K562 (cell line): Measurements from ENCODE around the gene OR51I1. TPM values are rescaled to one million over a fixed set of nuclear protein-coding genes. Genes with fewer than 3 reads are reported as not detected.

Experiments used
- ATAC-seq: fragments of 200-7000 bp; cut with Tn5 transposase; 3 replicates; pipeline ENCODE4 v1.9.1; 2020; ENCODE audit warnings: moderate library complexity
- Bru-seq: library from RNA; stranded (reverse); fragments of 400-500 nt; gene quantifications from one replicate; lab custom pipeline; 2021; lab: Mats Ljungman, UMichigan
- BruChase-seq, 2 experiments: library from RNA; stranded (reverse); fragments of 400-500 nt; gene quantifications; one replicate each; lab custom pipeline; 2021; lab: Mats Ljungman, UMichigan
- BruUV-seq: library from RNA; stranded (reverse); fragments of 400-500 nt; replicated peaks from 2 replicates; lab custom pipeline; 2021; lab: Mats Ljungman, UMichigan
- CTCF ChIA-PET: fragments of 300-600 bp; formaldehyde crosslinking; extraction: SDS; loops from one replicate; lab custom pipeline; 2021; ENCODE audit warnings: low intra/inter-chr PET ratio; lab: Yijun Ruan, JAX
- POLR2A ChIA-PET: fragments of 300-600, 350-650 bp; sonication (Branson Sonifier 250); formaldehyde crosslinking; extraction: SDS; loops from one replicate; lab custom pipeline; 2021; ENCODE audit warnings: antibody characterized with exemption, inconsistent platforms; lab: Yijun Ruan, JAX
- DNase-seq, 4 experiments: peaks; one replicate each; pipeline versions ENCODE4 v3.0.0 to v3.0.0-alpha.2; 2011 to 2018; ENCODE audit warnings: low spot score in 3 of 4, mixed read lengths in 3 of 4; ENCODE audit errors: extremely low read depth in 1 of 4
- FAIRE-seq: peaks from 2 replicates; lab custom pipeline; 2011; peaks lifted over from hg19 to GRCh38; lab: Jason Lieb, UNC
- H2AFZ ChIP-seq: 2 replicates; pipeline ENCODE4 v1.6.0; 2011; ENCODE audit warnings: low read depth, low read length, control low read depth, inconsistent platforms
- H3K27ac ChIP-seq: fragments of 200-600 bp; 3 replicates; pipeline ENCODE4 v1.8.0; 2011; ENCODE audit warnings: low read depth, mild to moderate bottlenecking, control low read depth, inconsistent platforms, low read length, moderate library complexity, mixed read lengths; ENCODE audit errors: extremely low read depth
- H3K27me3 ChIP-seq, 2 experiments: fragments of 300-600 bp in 1 of 2; 2 replicates in 1 of 2; 3 replicates in 1 of 2; pipeline versions ENCODE4 v1.6.0 to v1.8.0; 2011; ENCODE audit warnings: inconsistent platforms in 2 of 2, low read length in 2 of 2, mild to moderate bottlenecking in 1 of 2, mixed read lengths in 1 of 2, moderate library complexity in 1 of 2; ENCODE audit not compliant: control insufficient read depth in 2 of 2, insufficient read depth in 2 of 2
- H3K36me3 ChIP-seq: fragments of 300-600 bp; 3 replicates; pipeline ENCODE4 v1.8.0; 2011; ENCODE audit warnings: mild to moderate bottlenecking, low read length, inconsistent platforms; ENCODE audit not compliant: control insufficient read depth, insufficient read depth
- H3K4me1 ChIP-seq, 2 experiments: fragments of 200-600 bp in 1 of 2; replicated peaks in 1 of 2; 2 replicates in 1 of 2; 3 replicates in 1 of 2; pipeline versions ENCODE4 v1.5.1 to v1.8.0; 2011; ENCODE audit warnings: inconsistent platforms in 2 of 2, low read length in 2 of 2, mild to moderate bottlenecking in 1 of 2, mixed read lengths in 1 of 2, moderate library complexity in 1 of 2; ENCODE audit not compliant: control insufficient read depth in 2 of 2, insufficient read depth in 2 of 2
- H3K4me2 ChIP-seq: 2 replicates; pipeline ENCODE4 v1.6.1; 2011; ENCODE audit warnings: low read length, control low read depth, inconsistent platforms, mixed read lengths; ENCODE audit not compliant: insufficient read depth
- H3K4me3 ChIP-seq: fragments of 200-600 bp; sonication (generic), shearing (Covaris generic); 2 replicates; pipeline ENCODE4 v1.5.1; 2016; ENCODE audit warnings: control low read depth, inconsistent platforms
- H3K79me2 ChIP-seq: fragments of 200-600 bp; 3 replicates; pipeline ENCODE4 v1.8.0; 2011; ENCODE audit warnings: low read length, inconsistent platforms; ENCODE audit not compliant: control insufficient read depth, insufficient read depth
- H3K9ac ChIP-seq, 2 experiments: 2 replicates each; pipeline versions ENCODE4 v1.6.0 to v1.6.1; 2011; ENCODE audit warnings: low read depth in 2 of 2, low read length in 2 of 2, control low read depth in 1 of 2, inconsistent platforms in 1 of 2, mild to moderate bottlenecking in 1 of 2, mixed read lengths in 1 of 2; ENCODE audit not compliant: insufficient read depth in 1 of 2
- H3K9me1 ChIP-seq: one replicate; pipeline ENCODE4 v1.6.0; 2011; ENCODE audit warnings: inconsistent platforms, mild to moderate bottlenecking, low read length, moderate library complexity; ENCODE audit not compliant: control insufficient read depth, insufficient read depth
- H3K9me3 ChIP-seq: replicated peaks from 2 replicates; pipeline ENCODE4 v1.5.1; 2011; ENCODE audit warnings: low read depth, low read length, inconsistent platforms; ENCODE audit not compliant: control insufficient read depth, insufficient read depth
- H4K20me1 ChIP-seq: replicated peaks from 2 replicates; pipeline ENCODE4 v1.6.1; 2011; ENCODE audit warnings: low read length, inconsistent platforms, mixed read lengths; ENCODE audit not compliant: control insufficient read depth, insufficient read depth
- PPARD ChIP-seq: fragments of 250-450 bp; sonication (Bioruptor Pico); IDR thresholded peaks from 2 replicates; pipeline ENCODE4 v1.8.0; 2022; ENCODE audit warnings: inconsistent platforms, mild to moderate bottlenecking, moderate library complexity
- RBFOX2 ChIP-seq: fragments of 200-400 bp; formaldehyde crosslinking; IDR thresholded peaks from 2 replicates; pipeline ENCODE4 v1.6.1; 2017; ENCODE audit warnings: low read depth, mild to moderate bottlenecking, low read length, moderate library complexity
- SMAD1 ChIP-seq: fragments of 150-350 bp; IDR thresholded peaks from 2 replicates; pipeline ENCODE4 v1.6.1; 2014; ENCODE audit warnings: low read length, low read depth; ENCODE audit not compliant: partially characterized antibody
- TAL1 ChIP-seq: fragments of 450-650 bp; IDR thresholded peaks from 2 replicates; pipeline ENCODE4 v1.6.1; 2016; ENCODE audit warnings: mild to moderate bottlenecking
- ZNF354B ChIP-seq: fragments of 250-450 bp; sonication (Bioruptor Pico); IDR thresholded peaks from 2 replicates; pipeline ENCODE4 v1.4.0; 2020
- ZNF444 ChIP-seq: fragments of 250-450 bp; sonication (Bioruptor Pico); IDR thresholded peaks from 2 replicates; pipeline ENCODE4 v1.4.0; 2020; ENCODE audit warnings: mild to moderate bottlenecking, moderate library complexity
- WGBS: fragments of 100-300 bp; shearing (Covaris generic); methylation state at CpG from one replicate; pipeline ENCODE4 v1.1.6; 2016; ENCODE audit warnings: low coverage, mixed read lengths; ENCODE audit not compliant: insufficient coverage; ENCODE audit errors: missing lambda C conversion rate; 5-methylcytosine and 5-hydroxymethylcytosine counted together
- in situ Hi-C: fragments of 300-500 bp; cut with MboI; formaldehyde crosslinking; loops from 4 replicates; pipeline ENCODE4 v1.15.0; 2018; ENCODE audit warnings: inconsistent platforms, mixed read lengths
- intact Hi-C: fragments of 100-400 bp; cut with micrococcal nuclease; formaldehyde crosslinking; loops from 2 replicates; pipeline ENCODE4 v1.14.2; 2022
- long read RNA-seq, 3 experiments: library from polyadenylated mRNA in 2 of 3; library from RNA in 1 of 3; unstranded in 2 of 3; stranded (forward) in 1 of 3; transcript quantifications; one replicate each; pipeline ENCODE4 v2.0.0, GENCODE V29; 2019 to 2022
- polyA minus RNA-seq, 3 experiments: library from RNA; depleted of rRNA, polyadenylated mRNA; stranded (reverse); fragments of >200 nt; gene quantifications; 2 replicates each; pipeline ENCODE4 v1.2.3, GENCODE V29; 2011
- polyA plus RNA-seq, 8 experiments: library from polyadenylated mRNA; depleted of rRNA in 4 of 8; stranded (reverse) in 5 of 8; unstranded in 3 of 8; fragments of >200 nt; fragmentation: Nextera tagmentation in 2 of 8; fragmentation: Illumina TruSeq in 1 of 8; extraction: Ambion mirVana in 2 of 8; extraction: Trizol in 1 of 8; gene quantifications; 2 replicates each; pipeline versions ENCODE4 v1.2.1 to v1.2.3, GENCODE V29; 2011 to 2014; ENCODE audit warnings: inconsistent platforms in 1 of 8, missing spikeins in 1 of 8
- total RNA-seq, 7 experiments: library from RNA; depleted of rRNA in 6 of 7; stranded (reverse); fragments of >200 nt in 6 of 7; fragmentation: Illumina TruSeq in 2 of 7; extraction: Trizol in 2 of 7; gene quantifications; 2 replicates each; pipeline versions ENCODE4 v1.2.1 to v1.2.3, GENCODE V29; 2011 to 2021; ENCODE audit warnings: low replicate concordance in 1 of 7
- TF ChIP-seq, protein P1 (sequence below): fragments of 250-450 bp; sonication (Bioruptor Pico); IDR thresholded peaks from 2 replicates; pipeline ENCODE4 v1.9.0; 2021; ENCODE audit warnings: mild to moderate bottlenecking, inconsistent platforms

The OR51I1 gene, protein sequence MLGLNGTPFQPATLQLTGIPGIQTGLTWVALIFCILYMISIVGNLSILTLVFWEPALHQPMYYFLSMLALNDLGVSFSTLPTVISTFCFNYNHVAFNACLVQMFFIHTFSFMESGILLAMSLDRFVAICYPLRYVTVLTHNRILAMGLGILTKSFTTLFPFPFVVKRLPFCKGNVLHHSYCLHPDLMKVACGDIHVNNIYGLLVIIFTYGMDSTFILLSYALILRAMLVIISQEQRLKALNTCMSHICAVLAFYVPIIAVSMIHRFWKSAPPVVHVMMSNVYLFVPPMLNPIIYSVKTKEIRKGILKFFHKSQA
- 151 and 336 TPM in 2 replicates for total RNA-seq (2011; cell fraction: chromatin; rRNA removed; ENCODE audit: low replicate concordance)
- 55.7 and 118 TPM in 2 replicates for total RNA-seq (2011; cell fraction: nucleolus; rRNA removed)
- 327 and 596 TPM in 2 replicates for total RNA-seq (2011; cell fraction: nucleoplasm; rRNA removed)
- total RNA-seq (2014; rRNA removed) (5.2 and 5.8 TPM in 2 replicates), total RNA-seq (2014; rRNA removed; fragmentation: Illumina TruSeq; extraction: Trizol) (11.0 and 16.5 TPM in 2 replicates), total RNA-seq (2015; rRNA removed; fragmentation: Illumina TruSeq; extraction: Trizol) (8.2 and 8.9 TPM in 2 replicates), total RNA-seq (2021) (6.6 and 7.2 TPM in 2 replicates), polyA plus RNA-seq (2011; rRNA removed) (2.8 and 5.7 TPM in 2 replicates), polyA plus RNA-seq (2014; fragmentation: Illumina TruSeq; extraction: Trizol) (2.6 TPM in 2 replicates), polyA plus RNA-seq (2014; fragmentation: Nextera tagmentation; extraction: Ambion mirVana) (1 to 10 TPM in 1 of 2 experiments, under 1 TPM in 1; 0.42 to 1.4 TPM), polyA plus RNA-seq (2014; rRNA removed) (1.8 and 1.9 TPM in 2 replicates), polyA minus RNA-seq (2011; rRNA and poly(A)+ RNA removed) (168 and 311 TPM in 2 replicates), Bru-seq, nascent RNA (percentile 90 among the genes with signal in this experiment), BruChase-seq, experiment 1, labeled RNA remaining after a 2-hour chase (percentile 91 among the genes with signal in this experiment), BruChase-seq, experiment 2, labeled RNA remaining after a 6-hour chase (percentile 88 among the genes with signal in this experiment)
- polyA plus RNA-seq (2011; cell fraction: cytosol; rRNA removed): 1.4 and 2.2 TPM in 2 replicates
- 44.8 and 45.8 TPM in 2 replicates for polyA plus RNA-seq (2011; cell fraction: nucleus; rRNA removed)
- polyA plus RNA-seq (2012): 0.53 and 1.0 TPM in 2 replicates
- 4.9 and 6.2 TPM in 2 replicates for polyA minus RNA-seq (2011; cell fraction: cytosol; rRNA and poly(A)+ RNA removed)
- 284 and 414 TPM in 2 replicates for polyA minus RNA-seq (2011; cell fraction: nucleus; rRNA and poly(A)+ RNA removed)
- long read RNA-seq, experiment 1: 0 reads
- long read RNA-seq, experiment 2: 0 reads
- long read RNA-seq, experiment 3: 0 reads

DNA sequence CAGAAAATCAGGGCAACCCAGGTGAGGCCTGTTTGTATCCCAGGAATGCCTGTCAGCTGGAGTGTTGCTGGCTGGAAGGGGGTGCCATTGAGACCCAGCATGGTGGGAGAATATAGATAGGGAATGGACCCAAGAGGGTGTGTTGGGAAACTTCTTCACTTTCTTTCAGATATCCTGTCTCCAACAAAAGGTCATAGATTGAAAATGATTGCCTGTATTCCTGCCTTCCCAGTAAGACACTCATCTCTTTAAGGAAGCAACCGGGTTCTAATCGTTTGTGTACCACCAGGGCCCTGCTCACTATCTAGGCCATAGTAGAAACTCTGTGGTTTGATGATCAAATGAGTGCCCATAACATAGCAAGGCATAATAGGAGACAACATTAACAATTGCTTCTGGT is at the start of gene OR51I1:
Gene OR51I1, minus strand, starts transcription at position 101 of the 400 bp plus-strand sequence. Its CDS starts 0 bp downstream, at position 101.
- H3K79me2 ChIP-seq: peaks cover 90% of the 10 kb centered on the region
- FAIRE-seq: no peak
- H3K27me3 ChIP-seq: no peaks in the 10 kb centered on the region
- 50% methylated on average over 2 of the region's 2 CpGs for WGBS
- H3K36me3 ChIP-seq: peaks cover 89% of the 10 kb centered on the region
- peaks cover 16% of the 10 kb centered on the region for H4K20me1 ChIP-seq
- no peak within 1 kb of the TSS for H3K9ac ChIP-seq
- H3K4me3 ChIP-seq: no peak within 1 kb of the TSS
- BruUV-seq: no TSS peak
- ChIA-PET POLR2A (no interaction called here), CTCF (no interaction called here)
- H3K4me1 ChIP-seq: no peaks in the 10 kb centered on the region
- no peak within 1 kb of the TSS for H2AFZ ChIP-seq
- intact Hi-C loops: no loop called here
- no peak for DNase-seq
- no peak for ATAC-seq
- H3K9me1 ChIP-seq: peaks cover 3% of the 10 kb centered on the region
- no peak for TF ChIP-seq ZNF444 (CRISPR knock-in tag)
- no peak for TF ChIP-seq ZNF354B (CRISPR knock-in tag)
- TF ChIP-seq, protein P1, sequence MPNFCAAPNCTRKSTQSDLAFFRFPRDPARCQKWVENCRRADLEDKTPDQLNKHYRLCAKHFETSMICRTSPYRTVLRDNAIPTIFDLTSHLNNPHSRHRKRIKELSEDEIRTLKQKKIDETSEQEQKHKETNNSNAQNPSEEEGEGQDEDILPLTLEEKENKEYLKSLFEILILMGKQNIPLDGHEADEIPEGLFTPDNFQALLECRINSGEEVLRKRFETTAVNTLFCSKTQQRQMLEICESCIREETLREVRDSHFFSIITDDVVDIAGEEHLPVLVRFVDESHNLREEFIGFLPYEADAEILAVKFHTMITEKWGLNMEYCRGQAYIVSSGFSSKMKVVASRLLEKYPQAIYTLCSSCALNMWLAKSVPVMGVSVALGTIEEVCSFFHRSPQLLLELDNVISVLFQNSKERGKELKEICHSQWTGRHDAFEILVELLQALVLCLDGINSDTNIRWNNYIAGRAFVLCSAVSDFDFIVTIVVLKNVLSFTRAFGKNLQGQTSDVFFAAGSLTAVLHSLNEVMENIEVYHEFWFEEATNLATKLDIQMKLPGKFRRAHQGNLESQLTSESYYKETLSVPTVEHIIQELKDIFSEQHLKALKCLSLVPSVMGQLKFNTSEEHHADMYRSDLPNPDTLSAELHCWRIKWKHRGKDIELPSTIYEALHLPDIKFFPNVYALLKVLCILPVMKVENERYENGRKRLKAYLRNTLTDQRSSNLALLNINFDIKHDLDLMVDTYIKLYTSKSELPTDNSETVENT: no peak
- TF ChIP-seq PPARD: no peak
- no peak for TF ChIP-seq SMAD1
- no peak for TF ChIP-seq RBFOX2
- no peak for TF ChIP-seq TAL1
- H3K4me2 ChIP-seq: no peak within 1 kb of the TSS
- H3K9me3 ChIP-seq: no peaks in the 10 kb centered on the region
- no peak within 1 kb of the TSS for H3K27ac ChIP-seq
- in situ Hi-C loops: no loop called here
